Measurements from ENCODE around the gene RPS6KA1.

RPS6KA1 gene

GRCh38 chr1:26533951-26534509 is 4.5 kb downstream of the RPS6KA1 start:
- Histone ChIP-seq H3K27ac (ENCODE audit: low read depth, low read length, poor library complexity, severe bottlenecking) (no peak overlapping the region), H3K9ac (ENCODE audit: low read length) (no peak overlapping the region), H4K20me1 (ENCODE audit: insufficient read depth, low read length) (no peaks in the 10 kb centered on the region), H3K36me3 (ENCODE audit: insufficient read depth, low read length) (no peaks in the 10 kb centered on the region), H3K4me1 (ENCODE audit: insufficient read depth, low read length, severe bottlenecking) (peaks cover 47% of the 10 kb centered on the region), H3K9me2 (ENCODE audit: low read depth, low read length) (no peaks in the 10 kb centered on the region), H3K4me2 (ENCODE audit: low read length) (no peak overlapping the region), H3F3A (ENCODE audit: insufficient read depth, low read length) (no peaks in the 10 kb centered on the region), H3K79me2 (ENCODE audit: insufficient read depth, low read length) (no peaks in the 10 kb centered on the region), H3K4me3 (ENCODE audit: low read depth, low read length, poor library complexity, severe bottlenecking) (no peak overlapping the region), H3K27me3 (ENCODE audit: insufficient read depth, low read length) (no peaks in the 10 kb centered on the region), H3K9me3 (ENCODE audit: low read length) (no peaks in the 10 kb centered on the region), H2AFZ (ENCODE audit: low read length) (no peak overlapping the region)
- TF ChIP-seq CTCF (IDR thresholded peaks at IDR 0.05; ENCODE audit: low read length) (no peak), EZH2 (IDR thresholded peaks at IDR 0.05; ENCODE audit: borderline replicate concordance, low read length) (no peak)

GRCh38 chr1:26535201-26535600 is 5.6 kb downstream of the RPS6KA1 start:
- no peaks in the 10 kb centered on the region for H3K36me3 ChIP-seq (ENCODE audit: insufficient read depth, low read length)
- H3K79me2 ChIP-seq (ENCODE audit: insufficient read depth, low read length): no peaks in the 10 kb centered on the region
- H3K9me3 ChIP-seq (ENCODE audit: low read length): no peaks in the 10 kb centered on the region
- H2AFZ ChIP-seq (ENCODE audit: low read length): no peak overlapping the region
- peaks cover 51% of the 10 kb centered on the region for H3K4me1 ChIP-seq (ENCODE audit: insufficient read depth, low read length, severe bottlenecking)
- no peak for TF ChIP-seq CTCF (IDR thresholded peaks at IDR 0.05; ENCODE audit: low read length)
- no peak for TF ChIP-seq EZH2 (IDR thresholded peaks at IDR 0.05; ENCODE audit: borderline replicate concordance, low read length)
- H3F3A ChIP-seq (ENCODE audit: insufficient read depth, low read length): no peaks in the 10 kb centered on the region
- no peaks in the 10 kb centered on the region for H3K9me2 ChIP-seq (ENCODE audit: low read depth, low read length)
- no peaks in the 10 kb centered on the region for H4K20me1 ChIP-seq (ENCODE audit: insufficient read depth, low read length)
- H3K27me3 ChIP-seq (ENCODE audit: insufficient read depth, low read length): no peaks in the 10 kb centered on the region
- no peak overlapping the region for H3K9ac ChIP-seq (ENCODE audit: low read length)
- no peak overlapping the region for H3K4me2 ChIP-seq (ENCODE audit: low read length)
- H3K27ac ChIP-seq (ENCODE audit: low read depth, low read length, poor library complexity, severe bottlenecking): no peak overlapping the region
- H3K4me3 ChIP-seq (ENCODE audit: low read depth, low read length, poor library complexity, severe bottlenecking): no peak overlapping the region

- no peaks in the 10 kb centered on the region for H3F3A ChIP-seq (ENCODE audit: insufficient read depth, low read length)
- H3K9me2 ChIP-seq (ENCODE audit: low read depth, low read length): no peaks in the 10 kb centered on the region
- H3K27me3 ChIP-seq (ENCODE audit: insufficient read depth, low read length): no peaks in the 10 kb centered on the region
- H3K4me2 ChIP-seq (ENCODE audit: low read length): no peak overlapping the region
- H3K9ac ChIP-seq (ENCODE audit: low read length): no peak overlapping the region
- no peak overlapping the region for H3K4me3 ChIP-seq (ENCODE audit: low read depth, low read length, poor library complexity, severe bottlenecking)
- H3K27ac ChIP-seq (ENCODE audit: low read depth, low read length, poor library complexity, severe bottlenecking): no peak overlapping the region
- peaks cover 50% of the 10 kb centered on the region for H3K4me1 ChIP-seq (ENCODE audit: insufficient read depth, low read length, severe bottlenecking)
- TF ChIP-seq EZH2 (IDR thresholded peaks at IDR 0.05; ENCODE audit: borderline replicate concordance, low read length) (no peak), CTCF (IDR thresholded peaks at IDR 0.05; ENCODE audit: low read length) (no peak)
- no peak overlapping the region for H2AFZ ChIP-seq (ENCODE audit: low read length)
- no peaks in the 10 kb centered on the region for H3K36me3 ChIP-seq (ENCODE audit: insufficient read depth, low read length)
- H3K9me3 ChIP-seq (ENCODE audit: low read length): no peaks in the 10 kb centered on the region
- H3K79me2 ChIP-seq (ENCODE audit: insufficient read depth, low read length): no peaks in the 10 kb centered on the region
- no peaks in the 10 kb centered on the region for H4K20me1 ChIP-seq (ENCODE audit: insufficient read depth, low read length)
Observed at GRCh38 chr1:26536081-26536480, 6.5 kb downstream of the RPS6KA1 start.

Data from OCI-LY1 (cell line).